HL-60 (cell line): ENCODE data around the gene OTUD7B.

Experiments used
- GABPA ChIP-seq: IDR thresholded peaks from 2 replicates; pipeline ENCODE4 v1.6.1; 2012; ENCODE audit warnings: low read depth
- POLR2AphosphoS5 ChIP-seq: IDR thresholded peaks from 2 replicates; pipeline ENCODE4 v1.6.1; 2012; ENCODE audit warnings: low read depth

GRCh38 chr1:149962039-149962647 is 48.4 kb downstream of the OTUD7B start:
- no peak for TF ChIP-seq POLR2AphosphoS5
- no peak for TF ChIP-seq GABPA
